IPS-18c (cell line): Measurements from ENCODE around the gene ABCD3.
"Not testable (repeated sequence)": the region's sequence is repeated elsewhere in the genome, so short reads cannot be mapped to it uniquely, and the experiment has no call there.

ENCODE experiments used
- H3K4me3 ChIP-seq: 2 replicates; pipeline ENCODE4 v1.7.0; 2013; ENCODE audit warnings: low read depth, mild to moderate bottlenecking, low read length, moderate library complexity; ENCODE audit not compliant: insufficient read depth
- H3K9me3 ChIP-seq: one replicate; pipeline ENCODE4 v1.6.1; 2013; ENCODE audit warnings: mild to moderate bottlenecking, low read length, moderate library complexity; ENCODE audit not compliant: control insufficient read depth, insufficient read depth

The ABCD3 gene

GRCh38 chr1:94401206-94401605, 17.0 kb upstream of the ABCD3 start:
- Histone ChIP-seq H3K4me3 (no peak overlapping the region), H3K9me3 (no peaks in the 10 kb centered on the region)

- Histone ChIP-seq H3K4me3 (no peak overlapping the region), H3K9me3 (no peaks in the 10 kb centered on the region)
Observed at GRCh38 chr1:94406446-94406845, 11.7 kb upstream of the ABCD3 start.

- H3K4me3 ChIP-seq: no peak overlapping the region
- no peaks in the 10 kb centered on the region for H3K9me3 ChIP-seq
Observed at GRCh38 chr1:94408104-94408830, 9.9 kb upstream of the ABCD3 start.

GRCh38 chr1:94411237-94411636, 7.0 kb upstream of the ABCD3 start:
- no peaks in the 10 kb centered on the region for H3K9me3 ChIP-seq
- no peak overlapping the region for H3K4me3 ChIP-seq

- H3K9me3 ChIP-seq: no peaks in the 10 kb centered on the region
Observed at GRCh38 chr1:94413311-94413710, 4.9 kb upstream of the ABCD3 start.

GRCh38 chr1:94416901-94417727, 1.1 kb upstream of the ABCD3 start:
- H3K9me3 ChIP-seq: no peaks in the 10 kb centered on the region
- H3K4me3 ChIP-seq: peak overlapping the region; percentile 98

More at GRCh38 chr1:94413311-94413710, 4.9 kb upstream of the ABCD3 start:
- H3K4me3 ChIP-seq: no peak overlapping the region

GRCh38 chr1:94417728-94417977, 536 bp upstream of the ABCD3 start:
- Histone ChIP-seq H3K9me3 (no peaks in the 10 kb centered on the region), H3K4me3 (peak overlapping the region; percentile 98)

GRCh38 chr1:94418664-94419655, 771 bp downstream of the ABCD3 start:
- Histone ChIP-seq H3K4me3 (peak overlapping the region; percentile 98), H3K9me3 (no peaks in the 10 kb centered on the region)

- no peaks in the 10 kb centered on the region for H3K9me3 ChIP-seq
- H3K4me3 ChIP-seq: no peak overlapping the region
Observed at GRCh38 chr1:94422115-94422820, 4.1 kb downstream of the ABCD3 start.

- no peaks in the 10 kb centered on the region for H3K9me3 ChIP-seq
- H3K4me3 ChIP-seq: no peak overlapping the region
Observed at GRCh38 chr1:94425821-94426484, 7.8 kb downstream of the ABCD3 start.

- H3K4me3 ChIP-seq, H3K9me3 ChIP-seq: not testable (repeated sequence)
Observed at GRCh38 chr1:94426485-94426870, 8.3 kb downstream of the ABCD3 start.

GRCh38 chr1:94428441-94428840, 10.3 kb downstream of the ABCD3 start:
- no peaks in the 10 kb centered on the region for H3K9me3 ChIP-seq
- H3K4me3 ChIP-seq: no peak overlapping the region

- H3K9me3 ChIP-seq, H3K4me3 ChIP-seq: not testable (repeated sequence)
Observed at GRCh38 chr1:94428927-94429528, 10.8 kb downstream of the ABCD3 start.

- H3K4me3 ChIP-seq, H3K9me3 ChIP-seq: not testable (repeated sequence)
Observed at GRCh38 chr1:94430066-94430465, 11.9 kb downstream of the ABCD3 start.

GRCh38 chr1:94433866-94434265, 15.7 kb downstream of the ABCD3 start:
- Histone ChIP-seq H3K4me3 (no peak overlapping the region), H3K9me3 (no peaks in the 10 kb centered on the region)

GRCh38 chr1:94434365-94435045, 16.3 kb downstream of the ABCD3 start:
- Histone ChIP-seq H3K9me3 (no peaks in the 10 kb centered on the region), H3K4me3 (no peak overlapping the region)
